K562 (cell line): ENCODE results near the gene ART4. TPM values are rescaled to one million over a fixed set of nuclear protein-coding genes. Genes with fewer than 3 reads are reported as not detected.

Experiments
- ATAC-seq: fragments of 200-7000 bp; cut with Tn5 transposase; 3 replicates; pipeline ENCODE4 v1.9.1; 2020; ENCODE audit warnings: moderate library complexity
- BruUV-seq: library from RNA; stranded (reverse); fragments of 400-500 nt; replicated peaks from 2 replicates; lab custom pipeline; 2021; lab: Mats Ljungman, UMichigan
- CTCF ChIA-PET: fragments of 300-600 bp; formaldehyde crosslinking; extraction: SDS; loops from one replicate; lab custom pipeline; 2021; ENCODE audit warnings: low intra/inter-chr PET ratio; lab: Yijun Ruan, JAX
- POLR2A ChIA-PET: fragments of 300-600, 350-650 bp; sonication (Branson Sonifier 250); formaldehyde crosslinking; extraction: SDS; loops from one replicate; lab custom pipeline; 2021; ENCODE audit warnings: antibody characterized with exemption, inconsistent platforms; lab: Yijun Ruan, JAX
- DNase-seq, 4 experiments: peaks; one replicate each; pipeline versions ENCODE4 v3.0.0 to v3.0.0-alpha.2; 2011 to 2018; ENCODE audit warnings: low spot score in 3 of 4, mixed read lengths in 3 of 4; ENCODE audit errors: extremely low read depth in 1 of 4
- FAIRE-seq: peaks from 2 replicates; lab custom pipeline; 2011; peaks lifted over from hg19 to GRCh38; lab: Jason Lieb, UNC
- H2AFZ ChIP-seq: 2 replicates; pipeline ENCODE4 v1.6.0; 2011; ENCODE audit warnings: low read depth, low read length, control low read depth, inconsistent platforms
- H3K27ac ChIP-seq: fragments of 200-600 bp; 3 replicates; pipeline ENCODE4 v1.8.0; 2011; ENCODE audit warnings: low read depth, mild to moderate bottlenecking, control low read depth, inconsistent platforms, low read length, moderate library complexity, mixed read lengths; ENCODE audit errors: extremely low read depth
- H3K27me3 ChIP-seq, 2 experiments: fragments of 300-600 bp in 1 of 2; 2 replicates in 1 of 2; 3 replicates in 1 of 2; pipeline versions ENCODE4 v1.6.0 to v1.8.0; 2011; ENCODE audit warnings: inconsistent platforms in 2 of 2, low read length in 2 of 2, mild to moderate bottlenecking in 1 of 2, mixed read lengths in 1 of 2, moderate library complexity in 1 of 2; ENCODE audit not compliant: control insufficient read depth in 2 of 2, insufficient read depth in 2 of 2
- H3K36me3 ChIP-seq: fragments of 300-600 bp; 3 replicates; pipeline ENCODE4 v1.8.0; 2011; ENCODE audit warnings: mild to moderate bottlenecking, low read length, inconsistent platforms; ENCODE audit not compliant: control insufficient read depth, insufficient read depth
- H3K4me1 ChIP-seq, 2 experiments: fragments of 200-600 bp in 1 of 2; replicated peaks in 1 of 2; 2 replicates in 1 of 2; 3 replicates in 1 of 2; pipeline versions ENCODE4 v1.5.1 to v1.8.0; 2011; ENCODE audit warnings: inconsistent platforms in 2 of 2, low read length in 2 of 2, mild to moderate bottlenecking in 1 of 2, mixed read lengths in 1 of 2, moderate library complexity in 1 of 2; ENCODE audit not compliant: control insufficient read depth in 2 of 2, insufficient read depth in 2 of 2
- H3K4me2 ChIP-seq: 2 replicates; pipeline ENCODE4 v1.6.1; 2011; ENCODE audit warnings: low read length, control low read depth, inconsistent platforms, mixed read lengths; ENCODE audit not compliant: insufficient read depth
- H3K4me3 ChIP-seq: fragments of 200-600 bp; sonication (generic), shearing (Covaris generic); 2 replicates; pipeline ENCODE4 v1.5.1; 2016; ENCODE audit warnings: control low read depth, inconsistent platforms
- H3K79me2 ChIP-seq: fragments of 200-600 bp; 3 replicates; pipeline ENCODE4 v1.8.0; 2011; ENCODE audit warnings: low read length, inconsistent platforms; ENCODE audit not compliant: control insufficient read depth, insufficient read depth
- H3K9ac ChIP-seq, 2 experiments: 2 replicates each; pipeline versions ENCODE4 v1.6.0 to v1.6.1; 2011; ENCODE audit warnings: low read depth in 2 of 2, low read length in 2 of 2, control low read depth in 1 of 2, inconsistent platforms in 1 of 2, mild to moderate bottlenecking in 1 of 2, mixed read lengths in 1 of 2; ENCODE audit not compliant: insufficient read depth in 1 of 2
- H3K9me1 ChIP-seq: one replicate; pipeline ENCODE4 v1.6.0; 2011; ENCODE audit warnings: inconsistent platforms, mild to moderate bottlenecking, low read length, moderate library complexity; ENCODE audit not compliant: control insufficient read depth, insufficient read depth
- H3K9me3 ChIP-seq: replicated peaks from 2 replicates; pipeline ENCODE4 v1.5.1; 2011; ENCODE audit warnings: low read depth, low read length, inconsistent platforms; ENCODE audit not compliant: control insufficient read depth, insufficient read depth
- H4K20me1 ChIP-seq: replicated peaks from 2 replicates; pipeline ENCODE4 v1.6.1; 2011; ENCODE audit warnings: low read length, inconsistent platforms, mixed read lengths; ENCODE audit not compliant: control insufficient read depth, insufficient read depth
- DMBX1 ChIP-seq: fragments of 250-450 bp; sonication (Bioruptor Pico); IDR thresholded peaks from 2 replicates; pipeline ENCODE4 v1.8.0; 2022; ENCODE audit warnings: inconsistent platforms, mild to moderate bottlenecking, moderate library complexity, borderline replicate concordance
- MEIS2 ChIP-seq: fragments of 450-650 bp; IDR thresholded peaks from 2 replicates; pipeline ENCODE4 v1.6.1; 2014; ENCODE audit warnings: mild to moderate bottlenecking; ENCODE audit not compliant: partially characterized antibody
- THRA ChIP-seq: fragments of 450-650 bp; IDR thresholded peaks from 2 replicates; pipeline ENCODE4 v1.6.1; 2017; ENCODE audit warnings: mild to moderate bottlenecking, moderate library complexity
- ZNF668 ChIP-seq: fragments of 250-450 bp; sonication (Bioruptor Pico); IDR thresholded peaks from 2 replicates; pipeline ENCODE4 v1.8.0; 2022; ENCODE audit warnings: mild to moderate bottlenecking, inconsistent platforms
- ZSCAN29 ChIP-seq: fragments of 450-650 bp; IDR thresholded peaks from 2 replicates; pipeline ENCODE4 v1.6.1; 2017
- WGBS: fragments of 100-300 bp; shearing (Covaris generic); methylation state at CpG from one replicate; pipeline ENCODE4 v1.1.6; 2016; ENCODE audit warnings: low coverage, mixed read lengths; ENCODE audit not compliant: insufficient coverage; ENCODE audit errors: missing lambda C conversion rate; 5-methylcytosine and 5-hydroxymethylcytosine counted together
- in situ Hi-C: fragments of 300-500 bp; cut with MboI; formaldehyde crosslinking; loops from 4 replicates; pipeline ENCODE4 v1.15.0; 2018; ENCODE audit warnings: inconsistent platforms, mixed read lengths
- intact Hi-C: fragments of 100-400 bp; cut with micrococcal nuclease; formaldehyde crosslinking; loops from 2 replicates; pipeline ENCODE4 v1.14.2; 2022
- polyA plus RNA-seq, 8 experiments: library from polyadenylated mRNA; depleted of rRNA in 4 of 8; stranded (reverse) in 5 of 8; unstranded in 3 of 8; fragments of >200 nt; fragmentation: Nextera tagmentation in 2 of 8; fragmentation: Illumina TruSeq in 1 of 8; extraction: Ambion mirVana in 2 of 8; extraction: Trizol in 1 of 8; gene quantifications; 2 replicates each; pipeline versions ENCODE4 v1.2.1 to v1.2.3, GENCODE V29; 2011 to 2014; ENCODE audit warnings: inconsistent platforms in 1 of 8, missing spikeins in 1 of 8
- total RNA-seq, 7 experiments: library from RNA; depleted of rRNA in 6 of 7; stranded (reverse); fragments of >200 nt in 6 of 7; fragmentation: Illumina TruSeq in 2 of 7; extraction: Trizol in 2 of 7; gene quantifications; 2 replicates each; pipeline versions ENCODE4 v1.2.1 to v1.2.3, GENCODE V29; 2011 to 2021; ENCODE audit warnings: low replicate concordance in 1 of 7

ART4 gene
- total and polyA plus RNA-seq, 9 of the 15 experiments (the other 6 are each of a cell fraction or from before 2014, with no cell fraction given) = 0.07 TPM; not detected in 8

- 0% methylated on average over 4 of the region's 4 CpGs for WGBS
- Histone ChIP-seq H3K9ac (no peak overlapping the region), H2AFZ (no peak overlapping the region), H3K9me1 (no peaks in the 10 kb centered on the region), H3K27ac (no peak overlapping the region), H3K4me1 (peaks cover 0 to 10% of the 10 kb centered on the region in 2 experiments; a peak in 2 of 5 replicates), H4K20me1 (no peaks in the 10 kb centered on the region), H3K4me3 (no peak overlapping the region), H3K4me2 (no peak overlapping the region), H3K36me3 (no peaks in the 10 kb centered on the region), H3K79me2 (no peaks in the 10 kb centered on the region), H3K27me3 (no peaks in the 10 kb centered on the region), H3K9me3 (no peaks in the 10 kb centered on the region)
- intact Hi-C loops (loop anchor here (5.0 to 10.0 kb wide), 2 partner anchors 45 to 78 kb away; no protein-coding TSS in a partner anchor), in situ Hi-C loops (loop anchor here (10.0 kb wide), 1 partner anchor 148 kb away; no protein-coding TSS in a partner anchor)
- BruUV-seq = no TSS peak
- TF ChIP-seq ZSCAN29 (no peak), THRA (no peak), ZNF668 (CRISPR knock-in tag) (no peak), DMBX1 (CRISPR knock-in tag) (no peak), MEIS2 (no peak)
- no peak for FAIRE-seq
- ChIA-PET CTCF (no interaction called here), POLR2A (no interaction called here)
- no peak for ATAC-seq
- DNase-seq = no peak
These were observed 3.7 kb upstream of the ART4 start for GRCh38 chr12:14846876-14847580.
